GM21381 (cell line): ENCODE results near the gene AMBRA1.
"Not testable (repeated sequence)": the region's sequence is repeated elsewhere in the genome, so short reads cannot be mapped to it uniquely, and the experiment has no call there.

ENCODE experiments used
- ATAC-seq: cut with Tn5 transposase; IDR thresholded peaks from one replicate; pipeline ENCODE4 v1.9.1; 2021; ENCODE audit warnings: mild to moderate bottlenecking, moderate library complexity; ENCODE audit not compliant: unreplicated experiment

The AMBRA1 gene

GRCh38 chr11:46534711-46535110 is 59.1 kb downstream of the AMBRA1 start:
- ATAC-seq = no peak

DNA sequence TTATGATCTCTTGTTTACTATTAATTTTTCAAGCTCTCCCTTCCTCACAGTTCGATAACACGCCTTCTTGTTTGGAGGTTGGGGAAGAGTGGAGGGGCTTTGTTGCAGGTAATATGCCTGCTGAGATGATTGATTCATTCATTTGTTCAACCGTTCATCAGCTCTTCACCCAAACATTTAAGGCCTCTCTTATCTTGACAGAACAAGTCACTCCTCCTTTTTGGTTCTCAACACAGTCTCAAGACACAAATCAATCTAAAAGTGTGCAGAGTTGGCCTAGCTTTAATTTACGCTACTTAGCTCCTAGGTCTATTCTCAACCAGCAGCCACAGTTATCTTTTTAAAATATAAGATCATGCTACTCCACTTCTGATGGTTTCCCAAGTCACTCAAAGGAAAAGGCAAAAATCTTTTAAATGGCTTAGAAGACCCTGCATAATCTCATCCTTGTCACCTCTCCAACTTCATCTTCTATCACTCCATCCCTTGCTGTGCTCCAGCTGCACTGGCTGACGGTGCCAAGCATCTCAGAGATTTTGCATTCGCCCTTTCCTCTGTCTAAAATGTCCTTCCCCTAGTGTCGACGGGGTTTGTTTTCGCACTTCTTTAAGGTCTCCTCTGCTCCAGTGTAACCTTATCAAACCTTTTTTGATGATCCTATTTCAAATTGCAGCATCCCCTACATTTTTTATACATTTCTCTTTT is 60.3 kb downstream of the AMBRA1 start:
- ATAC-seq = no peak

GRCh38 chr11:46529928-46530574 is 63.8 kb downstream of the AMBRA1 start:
- ATAC-seq = no peak

DNA sequence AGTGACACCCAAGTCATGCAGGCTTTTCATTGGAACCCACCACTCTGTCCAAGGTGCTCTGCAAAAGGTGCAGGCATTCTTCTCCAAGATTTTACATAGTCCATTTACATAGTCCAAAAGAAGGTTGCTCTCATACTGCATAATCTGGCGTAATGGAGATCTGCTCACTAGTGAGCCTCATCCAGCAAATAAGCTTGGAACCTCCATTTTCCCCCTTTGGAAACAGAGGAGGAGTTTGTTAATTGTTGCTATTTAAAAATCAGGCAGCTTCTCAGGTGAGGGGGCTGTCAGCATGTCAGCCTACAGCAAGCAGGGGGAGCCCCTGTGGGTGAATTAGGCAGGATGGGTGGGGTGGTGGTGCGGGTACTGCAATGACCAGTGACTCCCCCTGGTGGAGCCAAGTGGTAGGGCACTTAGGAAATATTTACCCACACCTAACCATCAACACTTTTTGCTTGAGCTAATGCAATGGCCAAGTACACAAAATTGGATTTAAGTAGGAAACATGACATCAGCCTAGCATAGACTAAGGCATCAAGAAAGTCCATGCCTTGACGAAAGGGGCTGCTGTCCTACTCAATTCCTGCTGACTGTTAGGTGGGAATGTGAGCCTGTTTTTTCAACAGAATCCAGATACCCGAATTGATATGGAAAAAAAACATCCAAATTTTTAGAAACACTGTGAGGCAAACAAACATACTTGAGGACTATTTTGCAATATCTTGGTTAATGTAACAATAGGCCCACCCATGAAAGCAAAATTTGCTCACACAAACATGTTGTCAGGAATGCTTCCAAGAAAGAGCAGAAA is 64.5 kb downstream of the AMBRA1 start:
- ATAC-seq = no peak

GRCh38 chr11:46528445-46529094 is 65.3 kb downstream of the AMBRA1 start:
- no peak for ATAC-seq

- no peak for ATAC-seq
These were observed 66.2 kb downstream of the AMBRA1 start for GRCh38 chr11:46527591-46528130.

DNA sequence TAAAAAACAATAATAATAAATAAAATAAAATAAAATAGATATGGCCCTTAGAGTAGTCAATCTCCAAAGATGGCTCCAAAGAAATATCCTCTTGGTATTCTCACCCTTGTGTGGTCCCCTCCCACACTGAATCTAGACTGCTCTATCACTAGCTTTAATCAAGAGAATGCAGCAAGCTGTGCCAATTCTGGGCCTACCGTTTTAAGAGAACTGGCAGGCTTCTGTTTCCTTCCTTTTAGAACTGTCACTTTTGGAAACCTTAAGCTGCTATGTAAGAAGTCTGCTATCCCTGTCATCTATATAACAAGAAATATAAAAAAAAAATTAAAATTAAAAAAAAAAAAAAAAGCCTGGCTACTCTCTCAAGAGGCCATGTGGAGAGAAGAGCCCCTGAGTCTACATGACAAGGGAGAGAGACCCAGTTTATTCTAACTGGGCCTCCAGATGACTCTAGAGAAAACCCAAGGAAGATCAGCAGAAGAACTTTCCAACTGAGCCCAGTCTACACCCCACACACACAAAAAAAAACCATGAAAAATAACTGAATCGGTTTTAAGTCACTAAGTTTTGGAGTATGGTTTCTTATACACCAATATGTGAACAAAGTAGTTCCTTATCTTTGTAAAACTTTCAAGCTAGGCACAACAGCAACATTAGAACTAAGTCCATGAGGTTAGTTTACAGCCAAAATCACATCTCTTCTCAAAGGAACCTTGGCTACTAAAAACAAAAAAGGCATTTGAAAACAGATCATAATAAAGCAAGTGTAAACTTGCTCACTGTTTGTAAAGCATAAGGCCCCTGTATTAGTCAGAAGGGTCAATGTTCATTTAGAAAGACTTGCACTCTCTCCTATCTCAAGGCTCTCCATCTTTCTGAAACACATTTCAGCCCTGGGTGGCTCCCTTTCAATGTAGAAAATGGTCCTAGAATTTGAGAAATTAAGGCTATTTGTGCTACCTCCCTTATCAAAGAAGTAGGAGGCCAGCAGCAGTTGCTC is 67.3 kb downstream of the AMBRA1 start:
- ATAC-seq = no peak

GRCh38 chr11:46524201-46524770 is 69.5 kb downstream of the AMBRA1 start:
- no peak for ATAC-seq

GRCh38 chr11:46523290-46523689 is 70.5 kb downstream of the AMBRA1 start:
- no peak for ATAC-seq

DNA sequence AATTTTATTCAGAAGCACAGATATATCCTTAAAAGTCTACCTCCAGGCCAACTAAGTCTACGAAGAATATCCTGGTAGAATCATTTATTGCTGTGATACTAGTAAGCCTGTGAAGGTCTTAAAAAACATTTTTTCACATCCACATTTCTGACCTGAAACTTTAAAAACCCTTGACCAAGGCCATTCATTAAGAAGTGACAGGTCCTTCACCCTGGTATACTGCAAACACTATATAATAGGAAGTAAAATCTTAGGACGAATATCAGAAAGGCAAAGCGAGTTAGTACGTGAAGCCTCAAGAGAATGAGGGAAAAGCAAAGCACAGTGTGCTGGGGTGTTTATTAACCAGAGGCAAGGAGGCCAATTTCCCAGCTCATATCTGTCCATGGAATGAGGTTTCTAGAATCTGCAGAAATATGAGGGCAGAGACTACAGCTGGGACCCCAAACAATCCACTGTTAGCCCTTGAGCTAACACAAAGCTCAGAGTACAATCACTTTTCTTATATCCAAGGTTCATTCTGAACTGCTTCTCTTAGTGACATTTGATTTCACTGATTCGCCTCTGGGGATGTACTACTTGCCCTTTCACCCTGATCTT is 71.0 kb downstream of the AMBRA1 start:
- no peak for ATAC-seq

DNA sequence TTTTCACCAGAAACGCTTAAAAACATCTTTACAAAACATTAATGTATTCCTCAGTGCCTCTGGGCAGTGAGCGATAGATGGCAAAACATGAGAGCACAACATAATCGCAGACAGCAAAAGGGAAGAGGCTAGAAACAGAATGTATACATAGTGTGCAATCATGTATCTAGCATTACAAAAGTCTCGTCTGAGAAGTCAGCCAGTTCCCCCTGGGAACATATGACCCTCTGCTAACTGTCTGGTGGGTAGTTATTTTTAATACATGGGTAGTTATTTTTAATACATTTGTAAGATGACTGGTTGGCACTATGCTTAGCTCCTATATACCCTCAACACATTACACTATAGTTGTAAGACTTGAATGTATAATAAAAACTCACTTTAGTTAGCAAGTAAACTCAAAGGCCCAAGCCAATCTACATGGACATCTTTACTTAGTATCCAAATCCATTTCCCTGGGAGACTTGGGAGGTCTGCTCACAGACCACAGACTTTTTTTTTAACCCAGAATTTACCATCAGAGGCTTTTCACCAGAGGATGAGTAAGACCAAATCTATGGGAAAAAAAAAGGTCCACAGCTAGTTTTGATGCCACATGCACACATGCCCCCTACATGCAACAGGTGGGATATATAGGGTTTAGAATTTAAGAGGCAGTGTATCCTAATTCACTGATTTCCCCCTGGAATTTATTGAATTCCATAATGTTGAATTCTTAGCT is 71.7 kb downstream of the AMBRA1 start:
- ATAC-seq = no peak

DNA sequence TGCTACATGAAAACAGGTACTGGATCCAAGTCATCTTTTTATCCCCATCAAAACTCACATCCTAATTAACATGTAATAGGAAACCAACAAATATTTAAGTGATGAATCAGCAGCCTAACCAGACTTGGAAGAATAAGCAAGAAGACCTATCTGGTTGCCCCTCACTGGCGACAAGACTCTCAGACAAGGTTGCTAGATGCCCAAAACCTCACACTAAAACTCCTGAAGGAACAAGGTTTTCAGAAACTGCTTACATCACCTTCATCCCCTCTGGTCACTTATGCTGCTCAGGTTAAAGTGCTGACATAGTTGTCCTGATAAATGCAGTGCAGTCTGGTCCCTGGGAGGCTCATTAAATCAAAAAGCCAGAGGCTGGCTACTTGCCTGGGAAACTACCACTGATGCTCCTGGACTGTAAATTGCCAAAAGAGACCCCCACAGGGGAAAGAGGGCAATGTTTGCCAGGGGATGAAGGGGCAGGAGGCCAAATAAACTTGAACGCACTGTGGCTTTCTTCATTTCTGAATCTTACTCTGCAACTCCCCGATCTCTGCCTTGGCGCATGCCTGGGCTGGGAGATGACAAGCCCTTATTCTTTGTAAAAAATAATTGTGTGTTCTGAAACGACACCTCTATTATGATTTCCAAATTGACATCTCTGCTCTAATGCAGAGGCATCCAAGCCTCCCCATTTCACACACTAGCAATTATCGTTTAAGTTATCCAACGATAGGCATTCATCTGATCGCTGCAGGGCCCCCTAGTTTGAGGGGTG is 72.7 kb downstream of the AMBRA1 start:
- ATAC-seq = no peak

DNA sequence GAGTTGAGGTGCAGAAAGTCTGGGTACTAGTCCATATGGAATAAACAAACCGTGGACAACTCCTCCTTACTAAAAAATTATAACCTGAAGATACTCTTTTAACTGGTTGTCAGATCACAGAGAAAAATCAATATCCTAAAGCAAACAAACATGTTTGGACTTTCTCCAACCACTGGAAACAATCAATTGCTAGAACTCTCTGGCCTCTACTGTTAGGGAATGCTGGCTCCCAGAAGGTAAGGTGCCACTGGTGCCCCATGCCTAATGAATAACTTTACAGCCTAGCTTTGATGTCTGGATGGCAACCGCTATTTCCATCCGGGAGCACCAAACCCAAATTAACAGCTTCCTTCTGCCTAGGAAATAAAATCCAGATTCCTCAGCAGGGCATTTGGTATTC is 74.5 kb downstream of the AMBRA1 start:
- ATAC-seq = no peak

DNA sequence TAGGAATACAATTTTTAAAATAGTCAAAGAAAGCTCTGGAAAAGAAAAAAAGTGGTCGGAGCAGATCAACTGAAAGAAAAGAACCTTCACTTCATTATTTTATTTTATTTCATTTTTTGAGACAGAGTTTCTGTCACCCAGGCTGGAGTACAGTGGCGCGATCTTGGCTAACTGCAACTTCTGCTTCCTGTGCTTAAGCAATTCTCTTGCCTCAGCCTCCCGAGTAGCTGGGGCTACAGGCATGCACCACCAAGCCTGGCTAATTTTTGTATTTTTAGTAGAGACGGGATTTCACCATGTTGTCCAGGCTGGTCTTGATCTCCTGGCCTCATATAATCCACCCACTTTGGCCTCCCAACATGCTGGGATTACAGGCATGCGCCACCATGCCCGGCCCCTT is 74.9 kb downstream of the AMBRA1 start:
- ATAC-seq = not testable (repeated sequence)

GRCh38 chr11:46514370-46514769 is 79.5 kb downstream of the AMBRA1 start:
- no peak for ATAC-seq

- ATAC-seq = no peak
These were observed 79.9 kb downstream of the AMBRA1 start for GRCh38 chr11:46513934-46514342.

- no peak for ATAC-seq
These were observed 81.5 kb downstream of the AMBRA1 start for GRCh38 chr11:46512261-46512881.
